GM06990 (cell line): ENCODE measurements around the gene ADAMTS2.

Source experiments
- DNase-seq: peaks from one replicate; pipeline ENCODE4 v3.0.0-alpha.2; 2011; ENCODE audit not compliant: insufficient read length; ENCODE audit errors: extremely low read depth
- H3K27me3 ChIP-seq: replicated peaks from 2 replicates; pipeline ENCODE4 v1.6.0; 2011; ENCODE audit warnings: low read length; ENCODE audit not compliant: control insufficient read depth, insufficient read depth
- H3K36me3 ChIP-seq: 2 replicates; pipeline ENCODE4 v1.5.1; 2011; ENCODE audit warnings: low read length; ENCODE audit not compliant: control insufficient read depth, insufficient read depth
- H3K4me3 ChIP-seq: replicated peaks from 2 replicates; pipeline ENCODE4 v1.5.1; 2011; ENCODE audit warnings: low read depth, mild to moderate bottlenecking, control low read depth, low read length
- CTCF ChIP-seq: IDR thresholded peaks from 2 replicates; pipeline ENCODE4 v1.5.1; 2011; ENCODE audit warnings: low read length, control low read depth, mild to moderate bottlenecking, inconsistent platforms; ENCODE audit not compliant: insufficient read depth, poor library complexity, severe bottlenecking

ADAMTS2 gene

GRCh38 chr5:179301796-179302195, 43.5 kb downstream of the ADAMTS2 start:
- no peak for TF ChIP-seq CTCF
- no peaks in the 10 kb centered on the region for H3K36me3 ChIP-seq
- no peak for DNase-seq
- no peak overlapping the region for H3K4me3 ChIP-seq
- no peaks in the 10 kb centered on the region for H3K27me3 ChIP-seq

GRCh38 chr5:179301376-179301775, 43.9 kb downstream of the ADAMTS2 start:
- no peaks in the 10 kb centered on the region for H3K27me3 ChIP-seq

GRCh38 chr5:179300581-179301180, 44.6 kb downstream of the ADAMTS2 start:
- DNase-seq = no peak
- no peaks in the 10 kb centered on the region for H3K27me3 ChIP-seq
- no peak for TF ChIP-seq CTCF
- no peaks in the 10 kb centered on the region for H3K36me3 ChIP-seq
- no peak overlapping the region for H3K4me3 ChIP-seq

More at GRCh38 chr5:179301376-179301775, 43.9 kb downstream of the ADAMTS2 start:
- no peak for TF ChIP-seq CTCF
- DNase-seq = no peak
- no peaks in the 10 kb centered on the region for H3K36me3 ChIP-seq
- H3K4me3 ChIP-seq = no peak overlapping the region

GRCh38 chr5:179298181-179298993, 46.9 kb downstream of the ADAMTS2 start:
- Histone ChIP-seq H3K4me3 (no peak overlapping the region), H3K36me3 (no peaks in the 10 kb centered on the region), H3K27me3 (no peaks in the 10 kb centered on the region)
- DNase-seq = no peak
- no peak for TF ChIP-seq CTCF

GRCh38 chr5:179297486-179298180, 47.6 kb downstream of the ADAMTS2 start:
- Histone ChIP-seq H3K4me3 (no peak overlapping the region), H3K27me3 (no peaks in the 10 kb centered on the region), H3K36me3 (no peaks in the 10 kb centered on the region)
- no peak for TF ChIP-seq CTCF
- no peak for DNase-seq
